A549 treated with AZD9567 at 1 μM for 4 hours (cell line): ENCODE measurements around the gene TANGO2. TPM values are rescaled to one million over a fixed set of nuclear protein-coding genes. Genes with fewer than 3 reads are reported as not detected.

ENCODE experiments used
- total RNA-seq: library from RNA; stranded (reverse); fragments of 200-300 nt; extraction: Qiagen RNA extraction; gene quantifications from 5 replicates; pipeline ENCODE4 v1.2.3, GENCODE V29; 2022; ENCODE audit not compliant: insufficient read depth

TANGO2 gene, protein sequence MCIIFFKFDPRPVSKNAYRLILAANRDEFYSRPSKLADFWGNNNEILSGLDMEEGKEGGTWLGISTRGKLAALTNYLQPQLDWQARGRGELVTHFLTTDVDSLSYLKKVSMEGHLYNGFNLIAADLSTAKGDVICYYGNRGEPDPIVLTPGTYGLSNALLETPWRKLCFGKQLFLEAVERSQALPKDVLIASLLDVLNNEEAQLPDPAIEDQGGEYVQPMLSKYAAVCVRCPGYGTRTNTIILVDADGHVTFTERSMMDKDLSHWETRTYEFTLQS
- total RNA-seq = 13.3 to 21.1 TPM (median 13.6 TPM) in 5 replicates

DNA sequence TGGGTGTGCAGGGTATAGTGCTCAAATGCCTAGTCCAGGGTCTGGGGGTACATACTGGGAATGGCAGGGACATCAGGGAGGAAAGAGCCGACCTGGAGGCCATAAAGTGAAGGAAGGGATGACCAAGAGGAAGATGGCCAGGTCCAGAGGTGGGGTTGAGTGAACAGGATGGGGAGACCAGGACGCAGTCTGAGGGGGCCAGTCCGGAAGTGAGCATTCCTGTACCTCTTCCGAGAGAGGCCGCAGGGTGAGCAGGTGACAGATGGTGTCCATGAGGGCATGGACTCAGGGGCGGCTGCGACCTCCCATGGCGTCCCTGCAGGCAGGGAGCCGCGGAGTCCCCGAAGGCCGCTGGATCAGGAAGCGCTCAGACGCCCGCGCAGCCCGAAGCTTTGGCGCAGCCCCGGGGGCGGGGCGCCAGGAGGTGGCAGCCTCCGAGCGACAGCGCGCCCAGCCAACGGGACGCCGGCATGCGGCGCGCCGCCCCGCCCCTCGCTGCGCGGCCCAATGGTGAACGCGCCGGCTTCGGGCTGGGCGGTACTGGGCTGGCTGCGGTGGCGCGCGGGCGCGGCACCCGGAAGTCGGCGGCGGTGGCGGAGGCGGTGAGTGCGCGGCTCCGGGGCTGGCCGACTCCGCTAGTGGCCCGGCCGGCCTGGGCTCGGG, at the start of gene TANGO2:
Gene TANGO2 (plus strand): TSS at position 578 of the 663 bp plus-strand sequence. CDS start 15,689 bp downstream, outside the sequence.

DNA sequence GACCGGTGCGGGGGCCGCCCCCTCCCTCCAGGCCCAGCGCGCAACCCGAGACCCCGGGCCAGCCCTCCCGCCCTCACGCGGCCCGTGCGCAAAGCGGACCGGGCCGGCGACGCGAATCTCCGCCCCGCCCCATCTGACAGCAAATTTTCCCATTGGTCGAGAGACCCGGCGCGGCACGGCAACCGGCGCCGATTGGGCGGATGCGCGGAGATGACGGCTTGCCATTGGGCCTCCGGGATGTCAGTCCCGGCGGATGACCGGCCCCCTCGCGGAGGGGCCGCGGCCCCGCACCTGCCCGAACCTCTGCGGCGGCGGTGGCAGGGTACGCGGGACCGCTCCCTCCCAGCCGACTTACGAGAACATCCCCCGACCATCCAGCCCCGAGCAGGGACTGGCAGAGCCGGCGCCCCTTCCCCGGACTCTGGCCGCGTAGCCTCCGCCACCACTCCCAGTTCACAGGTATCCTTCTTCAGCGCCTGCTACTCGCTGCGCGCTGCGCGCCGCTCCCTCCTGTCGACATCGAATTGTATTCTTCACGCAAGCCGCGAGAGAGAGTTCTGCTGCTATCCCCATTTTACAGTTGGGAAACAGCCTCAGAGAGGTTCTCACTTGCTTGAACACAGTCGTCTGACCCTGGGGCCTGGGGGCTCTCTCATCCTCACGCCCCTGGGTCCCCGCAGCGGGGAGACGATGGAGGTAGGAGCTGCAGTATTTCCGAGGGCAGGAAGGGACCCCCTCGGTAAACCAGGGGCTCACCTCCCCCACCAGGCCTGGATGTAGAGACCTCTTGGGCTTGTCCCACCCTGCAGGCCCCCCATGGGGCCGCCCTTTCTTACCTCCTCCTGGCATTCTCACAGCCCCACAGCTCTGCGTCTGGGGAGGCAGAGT, 3.9 kb upstream of the TANGO2 start, which contains the start of gene ARVCF:
Gene ARVCF (minus strand): TSS at position 90 of the 888 bp plus-strand sequence. CDS start 26,029 bp downstream, outside the sequence.

DNA sequence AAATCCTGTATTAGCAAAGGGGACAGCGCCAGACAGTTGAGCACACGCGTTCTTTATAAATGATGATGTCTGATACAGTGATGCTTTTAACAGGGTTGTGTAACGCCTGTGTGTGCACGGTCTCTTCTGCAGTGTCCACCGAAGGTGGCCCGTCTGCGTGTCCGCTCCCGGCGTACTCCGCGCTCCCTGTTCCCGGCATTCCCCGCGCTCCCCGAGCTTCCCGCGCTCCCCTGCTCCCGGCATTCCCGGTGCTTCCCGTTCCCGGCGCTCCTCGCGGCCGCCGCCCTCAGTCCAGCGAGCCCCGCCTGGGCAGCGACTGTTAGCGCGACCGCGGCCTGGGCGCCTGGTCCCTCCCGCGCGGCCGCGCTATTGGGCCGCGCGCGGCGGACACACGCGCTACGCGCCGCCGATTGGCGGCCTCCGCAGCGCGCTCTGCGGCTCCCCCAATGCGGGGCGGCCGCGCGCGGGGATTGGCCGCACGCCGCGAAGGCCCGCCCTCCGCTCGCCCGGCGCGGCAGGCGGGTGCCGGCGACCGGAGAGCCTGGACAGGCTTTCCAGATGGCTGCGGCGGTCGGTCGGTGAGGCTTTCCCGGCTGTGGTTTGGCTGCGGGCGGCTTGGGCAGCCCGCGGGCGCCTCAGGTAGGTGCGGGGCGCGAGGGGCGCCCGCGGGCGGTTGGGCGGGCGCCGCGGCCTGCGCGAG, 59.0 kb downstream of the TANGO2 start, which contains the start of gene DGCR8:
Gene DGCR8 (plus strand): TSS at position 497 of the 700 bp plus-strand sequence. CDS start 5,723 bp downstream, outside the sequence.

DNA sequence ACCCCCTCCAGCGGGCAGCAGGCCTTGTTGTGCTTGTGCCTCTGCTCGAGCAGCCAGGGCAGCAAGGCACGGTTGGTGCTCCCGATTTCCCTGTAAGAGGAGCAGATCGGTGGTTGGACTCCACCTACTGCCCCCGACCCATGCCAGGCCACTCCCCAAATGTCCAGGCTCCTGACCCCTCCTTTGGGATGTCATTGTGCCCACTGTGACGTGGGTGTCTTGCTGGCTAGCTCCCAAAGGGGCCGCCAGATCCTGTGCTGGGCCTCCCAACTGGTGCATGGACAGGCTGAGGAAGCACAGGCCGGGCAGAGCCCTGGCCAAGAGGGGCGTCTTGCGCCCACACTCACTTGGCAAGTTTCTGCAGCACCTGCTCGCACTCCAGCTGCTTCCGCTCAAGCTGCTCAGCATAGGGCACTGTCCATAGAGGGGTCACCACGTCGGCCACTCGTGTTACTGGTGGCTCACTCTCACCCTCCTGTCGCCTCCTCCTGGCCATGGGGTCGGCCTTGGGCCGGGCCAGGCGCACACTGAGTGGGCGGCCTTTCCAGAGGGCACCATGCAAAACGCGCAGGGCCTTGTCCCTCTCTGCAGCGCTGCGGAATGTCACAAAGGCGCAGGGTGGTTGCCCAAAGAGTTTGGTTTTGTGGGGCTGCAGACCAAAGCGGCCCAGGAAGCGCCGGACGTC, 94.9 kb downstream of the TANGO2 start, which contains the start of gene RANBP1:
Gene RANBP1 (plus strand): TSS at position 414 of the 685 bp plus-strand sequence. CDS start 81 bp downstream, at position 495.

Other genes with a start within 250 kb of the TANGO2 start
- gene GNB1L, start 166.2 kb upstream of the TANGO2 start, total RNA-seq = 15.7 to 19.6 TPM (median 17.1 TPM) in 5 replicates
- gene RTL10, start 166.2 kb upstream of the TANGO2 start, total RNA-seq = 7.5 to 13.1 TPM (median 10.6 TPM) in 5 replicates
- 130 to 161 TPM (median 156 TPM) in 5 replicates for gene COMT, start 79.3 kb upstream of the TANGO2 start, total RNA-seq
- gene TXNRD2, start 79.3 kb upstream of the TANGO2 start, total RNA-seq = 26.8 to 36.4 TPM (median 33.5 TPM) in 5 replicates
- gene ARVCF, start 4.3 kb upstream of the TANGO2 start, total RNA-seq = 1.5 to 2.9 TPM (median 2.7 TPM) in 5 replicates
- gene DGCR8, start 59.1 kb downstream of the TANGO2 start, total RNA-seq = 18.4 to 21.3 TPM (median 20.6 TPM) in 5 replicates
- 271 to 295 TPM (median 290 TPM) in 5 replicates for gene RANBP1, start 95.0 kb downstream of the TANGO2 start, total RNA-seq
- 23.5 to 29.5 TPM (median 27.0 TPM) in 5 replicates for gene TRMT2A, start 96.1 kb downstream of the TANGO2 start, total RNA-seq
- gene ZDHHC8, start 110.7 kb downstream of the TANGO2 start, total RNA-seq = 29.2 to 42.3 TPM (median 40.1 TPM) in 5 replicates
- gene CCDC188, start 129.9 kb downstream of the TANGO2 start, total RNA-seq = not detected in 5 replicates
- 9.3 to 16.2 TPM (median 14.8 TPM) in 5 replicates for gene RTN4R, start 247.2 kb downstream of the TANGO2 start, total RNA-seq